WI38 (cell line): ENCODE results near the gene CALR.
"Not testable (repeated sequence)": the region's sequence is repeated elsewhere in the genome, so short reads cannot be mapped to it uniquely, and the experiment has no call there.

Experiments
- H3K4me3 ChIP-seq: 2 replicates; pipeline ENCODE4 v1.5.1; 2011; ENCODE audit warnings: low read depth, mild to moderate bottlenecking, control low read depth, low read length
- CTCF ChIP-seq: IDR thresholded peaks from 2 replicates; pipeline ENCODE4 v1.5.1; 2012; ENCODE audit warnings: low read depth, mild to moderate bottlenecking, control low read depth, low read length

Gene CALR

GRCh38 chr19:12907166-12907565, 31.2 kb upstream of the CALR start:
- no peak for TF ChIP-seq CTCF
- H3K4me3 ChIP-seq: no peak overlapping the region

- H3K4me3 ChIP-seq: no peak overlapping the region
- TF ChIP-seq CTCF: no peak
Observed at GRCh38 chr19:12912571-12912970, 25.8 kb upstream of the CALR start.

- no peak overlapping the region for H3K4me3 ChIP-seq
Observed at GRCh38 chr19:12913011-12913561, 25.3 kb upstream of the CALR start.

GRCh38 chr19:12913851-12914690, 24.3 kb upstream of the CALR start:
- TF ChIP-seq CTCF: no peak
- no peak overlapping the region for H3K4me3 ChIP-seq

More at GRCh38 chr19:12913011-12913561, 25.3 kb upstream of the CALR start:
- TF ChIP-seq CTCF: no peak

GRCh38 chr19:12915860-12916259, 22.5 kb upstream of the CALR start:
- H3K4me3 ChIP-seq: not testable (repeated sequence)

- TF ChIP-seq CTCF: no peak
- no peak overlapping the region for H3K4me3 ChIP-seq
Observed at GRCh38 chr19:12918253-12918652, 20.2 kb upstream of the CALR start.

- H3K4me3 ChIP-seq: no peak overlapping the region
- no peak for TF ChIP-seq CTCF
Observed at GRCh38 chr19:12921047-12921446, 17.4 kb upstream of the CALR start.

- TF ChIP-seq CTCF: no peak
- no peak overlapping the region for H3K4me3 ChIP-seq
Observed at GRCh38 chr19:12922959-12923358, 15.4 kb upstream of the CALR start.
